Measurements from ENCODE around the gene CYB5B. TPM values are rescaled to one million over a fixed set of nuclear protein-coding genes. Genes with fewer than 3 reads are reported as not detected.
A peak's percentile ranks its signal among the peaks of the same experiment; 100 is the strongest.

Gene CYB5B
- polyA plus RNA-seq, 1 donor = 85.7 TPM

DNA sequence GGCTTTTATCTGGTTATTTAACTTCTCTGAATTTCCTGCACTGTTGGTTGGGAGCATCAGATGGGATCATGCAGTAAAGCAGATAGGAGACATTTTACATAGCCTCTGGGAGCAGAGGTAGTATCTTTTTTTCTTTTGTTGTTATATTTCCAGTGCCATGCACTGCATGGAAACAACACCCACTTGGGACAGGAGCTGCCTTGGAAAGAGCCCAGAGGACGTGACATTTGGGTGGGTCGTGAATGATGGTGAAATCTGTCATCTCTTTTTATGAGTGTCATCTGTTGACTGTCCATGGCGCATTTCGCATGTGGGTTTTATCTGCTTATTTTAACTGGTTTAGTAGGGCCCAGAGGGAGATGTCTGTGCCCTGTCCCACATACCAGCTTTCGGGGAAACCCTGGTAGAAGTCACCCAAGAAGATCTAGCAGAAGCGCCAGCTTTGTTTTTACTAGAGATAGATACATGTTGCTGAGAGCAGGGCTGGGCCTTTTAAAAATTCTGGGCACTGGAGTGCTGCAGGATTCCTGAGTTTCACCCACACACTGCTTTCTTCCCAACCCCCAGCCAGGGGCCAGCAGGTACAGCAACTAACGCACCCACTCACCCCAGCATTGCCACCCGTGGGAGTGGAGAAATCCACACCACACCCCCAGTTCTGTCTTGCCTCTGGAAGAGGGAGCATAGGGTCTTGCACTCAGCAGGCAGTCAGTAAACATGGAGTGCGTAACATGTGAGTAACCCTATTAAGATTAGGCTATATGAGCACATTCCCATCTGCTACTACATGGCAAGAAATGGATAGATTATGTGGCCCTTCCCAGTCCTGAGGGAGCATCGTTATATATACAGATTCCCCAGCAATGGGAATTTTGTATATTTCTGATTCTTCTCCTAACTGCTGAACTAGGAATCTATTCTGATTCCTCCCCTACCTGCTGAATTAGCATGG, 30.2 kb upstream of the CYB5B start:
- no peak for DNase-seq
- no peaks in the 10 kb centered on the region for H3K27me3 ChIP-seq (ENCODE audit: control insufficient read depth, insufficient read depth, low read length)
- H3K36me3 ChIP-seq (ENCODE audit: control insufficient read depth, insufficient read depth, low read length) = no peaks in the 10 kb centered on the region
- WGBS (ENCODE audit: insufficient coverage, low lambda C conversion rate) = 100% methylated on average over 2 of the region's 10 CpGs
- no peak overlapping the region for H3K4me3 ChIP-seq (ENCODE audit: low read length)
- no peaks in the 10 kb centered on the region for H3K9me3 ChIP-seq (ENCODE audit: control insufficient read depth, low read depth, low read length)
- peaks cover 18% of the 10 kb centered on the region for H3K4me1 ChIP-seq (ENCODE audit: control insufficient read depth, insufficient read depth, low read length)
- no peak overlapping the region for H3K27ac ChIP-seq (ENCODE audit: low read length)

DNA sequence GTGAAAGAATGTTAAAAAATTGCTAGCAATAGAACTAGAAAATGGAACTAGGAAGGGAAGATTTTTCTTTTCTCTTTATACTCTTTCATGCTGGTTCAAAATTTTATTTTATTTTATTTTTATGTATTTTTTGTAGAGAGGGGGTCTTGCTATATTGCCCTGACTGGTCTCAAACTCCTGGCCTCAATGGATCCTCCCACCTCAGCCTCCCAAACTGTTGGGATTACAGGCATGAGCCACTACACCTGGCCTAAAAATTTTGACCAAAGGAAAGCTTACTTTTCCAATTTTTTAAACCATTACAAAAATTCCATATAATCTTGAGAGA, 28.6 kb upstream of the CYB5B start:
- Histone ChIP-seq H3K27ac (ENCODE audit: low read length) (peak overlapping the region; percentile 92), H3K4me3 (ENCODE audit: low read length) (no peak overlapping the region), H3K9me3 (ENCODE audit: control insufficient read depth, low read depth, low read length) (no peaks in the 10 kb centered on the region), H3K27me3 (ENCODE audit: control insufficient read depth, insufficient read depth, low read length) (no peaks in the 10 kb centered on the region), H3K36me3 (ENCODE audit: control insufficient read depth, insufficient read depth, low read length) (no peaks in the 10 kb centered on the region), H3K4me1 (ENCODE audit: control insufficient read depth, insufficient read depth, low read length) (peaks cover 21% of the 10 kb centered on the region)
- no peak for DNase-seq

- Histone ChIP-seq H3K27ac (ENCODE audit: low read length) (peak overlapping the region; percentile 92), H3K27me3 (ENCODE audit: control insufficient read depth, insufficient read depth, low read length) (no peaks in the 10 kb centered on the region), H3K9me3 (ENCODE audit: control insufficient read depth, low read depth, low read length) (no peaks in the 10 kb centered on the region), H3K36me3 (ENCODE audit: control insufficient read depth, insufficient read depth, low read length) (no peaks in the 10 kb centered on the region), H3K4me1 (ENCODE audit: control insufficient read depth, insufficient read depth, low read length) (peaks cover 21% of the 10 kb centered on the region), H3K4me3 (ENCODE audit: low read length) (peak overlapping the region; percentile 10)
- WGBS (ENCODE audit: insufficient coverage, low lambda C conversion rate) = 33% methylated on average over 1 of the region's 13 CpGs
- DNase-seq = peak; percentile 86 to 94
These were observed 28.0 kb upstream of the CYB5B start for GRCh38 chr16:69396187-69397061.

GRCh38 chr16:69397821-69398521, 26.4 kb upstream of the CYB5B start:
- peak; percentile 33 to 61 for DNase-seq
- Histone ChIP-seq H3K4me3 (ENCODE audit: low read length) (no peak overlapping the region), H3K4me1 (ENCODE audit: control insufficient read depth, insufficient read depth, low read length) (peaks cover 21% of the 10 kb centered on the region), H3K36me3 (ENCODE audit: control insufficient read depth, insufficient read depth, low read length) (no peaks in the 10 kb centered on the region), H3K27me3 (ENCODE audit: control insufficient read depth, insufficient read depth, low read length) (no peaks in the 10 kb centered on the region), H3K9me3 (ENCODE audit: control insufficient read depth, low read depth, low read length) (no peaks in the 10 kb centered on the region), H3K27ac (ENCODE audit: low read length) (peak overlapping the region; percentile 92)
- WGBS (ENCODE audit: insufficient coverage, low lambda C conversion rate) = 67% methylated on average over 2 of the region's 6 CpGs

DNA sequence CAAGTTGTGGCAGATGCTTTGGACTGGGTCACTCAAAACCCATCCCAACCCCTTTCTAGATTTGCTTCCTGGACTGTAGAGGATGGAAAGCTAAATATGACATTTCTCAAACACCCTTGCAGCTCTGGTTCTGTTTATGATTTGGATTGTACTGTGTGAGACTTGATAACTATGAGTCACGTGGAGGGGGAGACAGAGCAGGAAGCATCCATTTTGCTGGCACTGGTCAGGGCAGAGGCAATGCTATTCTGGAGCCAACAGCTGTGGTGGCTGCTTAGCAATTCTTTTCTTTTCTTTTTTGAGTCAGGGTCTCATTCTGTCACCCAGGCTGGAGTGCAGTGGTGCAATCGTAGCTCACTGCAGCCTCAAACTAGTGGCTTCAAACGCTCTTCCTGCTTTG, 25.1 kb upstream of the CYB5B start:
- Histone ChIP-seq H3K4me1 (ENCODE audit: control insufficient read depth, insufficient read depth, low read length) (peaks cover 29% of the 10 kb centered on the region), H3K9me3 (ENCODE audit: control insufficient read depth, low read depth, low read length) (no peaks in the 10 kb centered on the region), H3K27ac (ENCODE audit: low read length) (no peak overlapping the region), H3K27me3 (ENCODE audit: control insufficient read depth, insufficient read depth, low read length) (no peaks in the 10 kb centered on the region), H3K4me3 (ENCODE audit: low read length) (no peak overlapping the region), H3K36me3 (ENCODE audit: control insufficient read depth, insufficient read depth, low read length) (no peaks in the 10 kb centered on the region)
- DNase-seq = no peak
- WGBS (ENCODE audit: insufficient coverage, low lambda C conversion rate) = no CpG with 5 or more reads among the region's 3 CpGs

DNA sequence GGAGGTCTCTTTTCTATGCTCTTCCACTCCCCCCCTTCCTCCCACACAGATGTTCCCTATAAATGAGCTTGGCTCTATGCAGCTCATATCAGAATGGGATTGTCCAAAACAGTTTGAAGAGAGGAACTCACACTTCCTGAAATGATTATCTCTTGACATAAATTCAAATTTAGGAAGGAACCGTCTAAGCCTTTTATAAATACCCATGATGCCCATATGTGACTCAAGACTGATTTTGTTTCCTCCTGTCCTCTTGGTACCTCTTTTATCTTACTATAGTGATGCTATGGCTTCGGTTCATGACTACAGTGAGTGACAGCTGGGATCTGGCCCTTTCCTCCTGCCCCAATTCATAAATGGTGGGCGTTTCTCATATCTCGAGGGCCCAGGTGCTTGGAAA, 22.0 kb upstream of the CYB5B start:
- Histone ChIP-seq H3K9me3 (ENCODE audit: control insufficient read depth, low read depth, low read length) (no peaks in the 10 kb centered on the region), H3K4me3 (ENCODE audit: low read length) (no peak overlapping the region), H3K27ac (ENCODE audit: low read length) (no peak overlapping the region), H3K4me1 (ENCODE audit: control insufficient read depth, insufficient read depth, low read length) (peaks cover 34% of the 10 kb centered on the region), H3K36me3 (ENCODE audit: control insufficient read depth, insufficient read depth, low read length) (no peaks in the 10 kb centered on the region), H3K27me3 (ENCODE audit: control insufficient read depth, insufficient read depth, low read length) (no peaks in the 10 kb centered on the region)
- 100% methylated on average over 1 of the region's 4 CpGs for WGBS (ENCODE audit: insufficient coverage, low lambda C conversion rate)
- DNase-seq = no peak

DNA sequence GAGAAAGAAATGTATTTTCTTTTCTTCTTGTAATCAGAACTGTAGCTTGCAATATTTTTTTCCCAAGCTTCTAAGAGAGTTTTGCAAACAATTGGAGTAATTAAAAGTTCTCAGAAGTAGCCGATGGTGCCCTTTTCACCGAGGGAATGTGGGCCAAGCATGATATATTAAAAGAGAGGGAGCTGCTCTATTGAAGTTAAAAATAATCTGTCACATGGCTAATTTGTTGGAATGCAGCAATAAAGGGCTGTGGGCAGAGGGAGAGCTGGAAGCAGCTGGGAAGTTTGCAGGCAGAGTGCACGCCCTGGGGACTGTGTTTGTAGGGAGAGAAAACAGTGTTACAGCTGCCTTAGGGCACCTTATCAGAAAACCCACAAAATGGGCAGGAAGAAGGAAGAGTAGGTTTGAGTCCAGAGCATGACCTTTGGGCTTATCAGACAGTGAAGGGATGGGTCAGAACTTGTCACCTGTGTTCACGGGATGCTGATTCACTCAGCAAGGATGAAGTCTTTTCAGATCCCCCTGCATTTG, 20.1 kb upstream of the CYB5B start:
- no CpG with 5 or more reads among the region's 4 CpGs for WGBS (ENCODE audit: insufficient coverage, low lambda C conversion rate)

DNA sequence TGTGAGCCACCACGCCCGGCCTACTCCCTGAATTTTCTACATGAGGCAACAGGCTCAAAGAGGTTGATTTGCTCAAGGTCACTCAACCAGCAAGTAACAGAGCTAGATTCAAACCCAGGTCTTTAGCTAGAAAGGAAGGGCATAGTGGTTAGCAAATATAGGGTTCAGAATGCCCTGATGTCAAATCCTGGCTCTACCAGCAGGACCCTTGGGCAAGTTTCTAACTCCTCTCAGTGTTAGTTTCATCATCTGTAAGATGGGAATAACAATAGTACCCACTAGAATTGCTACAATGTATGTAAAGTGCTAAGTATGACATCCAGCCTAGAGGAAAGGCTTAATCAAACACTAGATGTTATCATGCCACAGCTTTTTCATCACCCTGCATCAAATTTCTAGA, 19.1 kb upstream of the CYB5B start:
- no CpG with 5 or more reads among the region's 2 CpGs for WGBS (ENCODE audit: insufficient coverage, low lambda C conversion rate)
- Histone ChIP-seq H3K27ac (ENCODE audit: low read length) (no peak overlapping the region), H3K4me1 (ENCODE audit: control insufficient read depth, insufficient read depth, low read length) (peaks cover 28% of the 10 kb centered on the region)

More for the DNA sequence above, 20.1 kb upstream of the CYB5B start:
- no peaks in the 10 kb centered on the region for H3K27me3 ChIP-seq (ENCODE audit: control insufficient read depth, insufficient read depth, low read length)
- H3K4me3 ChIP-seq (ENCODE audit: low read length) = no peak overlapping the region
- H3K4me1 ChIP-seq (ENCODE audit: control insufficient read depth, insufficient read depth, low read length) = peaks cover 30% of the 10 kb centered on the region
- H3K36me3 ChIP-seq (ENCODE audit: control insufficient read depth, insufficient read depth, low read length) = no peaks in the 10 kb centered on the region
- no peaks in the 10 kb centered on the region for H3K9me3 ChIP-seq (ENCODE audit: control insufficient read depth, low read depth, low read length)
- DNase-seq = peak; percentile 66 to 86
- H3K27ac ChIP-seq (ENCODE audit: low read length) = peak overlapping the region; percentile 76

GRCh38 chr16:69405757-69406156, 18.7 kb upstream of the CYB5B start:
- H3K4me1 ChIP-seq (ENCODE audit: control insufficient read depth, insufficient read depth, low read length) = peaks cover 28% of the 10 kb centered on the region
- H3K9me3 ChIP-seq (ENCODE audit: control insufficient read depth, low read depth, low read length) = no peaks in the 10 kb centered on the region
- H3K4me3 ChIP-seq (ENCODE audit: low read length) = no peak overlapping the region
- H3K36me3 ChIP-seq (ENCODE audit: control insufficient read depth, insufficient read depth, low read length) = no peaks in the 10 kb centered on the region
- WGBS (ENCODE audit: insufficient coverage, low lambda C conversion rate) = 83% methylated on average over 1 of the region's 5 CpGs
- no peaks in the 10 kb centered on the region for H3K27me3 ChIP-seq (ENCODE audit: control insufficient read depth, insufficient read depth, low read length)
- H3K27ac ChIP-seq (ENCODE audit: low read length) = no peak overlapping the region
- no peak for DNase-seq

More for the DNA sequence above, 19.1 kb upstream of the CYB5B start:
- Histone ChIP-seq H3K27me3 (ENCODE audit: control insufficient read depth, insufficient read depth, low read length) (no peaks in the 10 kb centered on the region), H3K36me3 (ENCODE audit: control insufficient read depth, insufficient read depth, low read length) (no peaks in the 10 kb centered on the region), H3K9me3 (ENCODE audit: control insufficient read depth, low read depth, low read length) (no peaks in the 10 kb centered on the region), H3K4me3 (ENCODE audit: low read length) (no peak overlapping the region)
- no peak for DNase-seq

GRCh38 chr16:69406780-69407331, 17.6 kb upstream of the CYB5B start:
- no peaks in the 10 kb centered on the region for H3K36me3 ChIP-seq (ENCODE audit: control insufficient read depth, insufficient read depth, low read length)
- H3K4me1 ChIP-seq (ENCODE audit: control insufficient read depth, insufficient read depth, low read length) = peaks cover 28% of the 10 kb centered on the region
- no peak for DNase-seq
- WGBS (ENCODE audit: insufficient coverage, low lambda C conversion rate) = no CpG with 5 or more reads among the region's 9 CpGs
- no peaks in the 10 kb centered on the region for H3K27me3 ChIP-seq (ENCODE audit: control insufficient read depth, insufficient read depth, low read length)
- H3K27ac ChIP-seq (ENCODE audit: low read length) = no peak overlapping the region
- no peaks in the 10 kb centered on the region for H3K9me3 ChIP-seq (ENCODE audit: control insufficient read depth, low read depth, low read length)
- no peak overlapping the region for H3K4me3 ChIP-seq (ENCODE audit: low read length)

Measured in large intestine (tissue), 3 donors.